Retinal pigment epithelial cell (primary cell): ENCODE data around the gene RIPPLY2.
"Not testable (repeated sequence)": the region's sequence is repeated elsewhere in the genome, so short reads cannot be mapped to it uniquely, and the experiment has no call there.

Source experiments
- DNase-seq: peaks from one replicate; pipeline ENCODE4 v3.0.0-alpha.2; 2010; ENCODE audit warnings: low read depth
- H3K4me3 ChIP-seq: 2 replicates; pipeline ENCODE4 v1.5.1; 2011; ENCODE audit warnings: mild to moderate bottlenecking, low read length, control low read depth, moderate library complexity
- TF ChIP-seq, protein P1 (sequence below): conservative IDR thresholded peaks from 2 replicates; pipeline ENCODE4 v1.5.1; 2011; ENCODE audit warnings: low read depth, low read length, control low read depth, inconsistent platforms

RIPPLY2 gene

DNA sequence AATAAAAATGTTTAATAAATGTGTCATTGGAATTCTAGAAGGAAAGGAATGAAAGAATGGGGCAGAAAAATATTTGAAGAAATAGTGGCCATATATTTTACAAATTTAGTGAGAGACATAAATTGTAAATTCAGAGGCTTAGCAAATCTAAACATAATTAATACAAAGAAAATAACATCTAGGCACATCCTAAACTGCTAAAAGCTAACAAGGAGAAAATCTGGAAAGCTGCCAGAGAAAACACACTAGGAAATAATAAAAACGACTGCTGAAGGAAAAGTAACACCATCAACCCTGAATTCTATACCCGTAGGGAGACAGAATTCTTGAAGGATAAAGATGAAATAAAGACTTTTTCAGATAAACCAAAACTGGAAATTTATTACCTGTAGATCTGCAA lies 30.1 kb downstream of the RIPPLY2 start:
- no peak for DNase-seq
- H3K4me3 ChIP-seq: no peak overlapping the region
- TF ChIP-seq, protein P1, sequence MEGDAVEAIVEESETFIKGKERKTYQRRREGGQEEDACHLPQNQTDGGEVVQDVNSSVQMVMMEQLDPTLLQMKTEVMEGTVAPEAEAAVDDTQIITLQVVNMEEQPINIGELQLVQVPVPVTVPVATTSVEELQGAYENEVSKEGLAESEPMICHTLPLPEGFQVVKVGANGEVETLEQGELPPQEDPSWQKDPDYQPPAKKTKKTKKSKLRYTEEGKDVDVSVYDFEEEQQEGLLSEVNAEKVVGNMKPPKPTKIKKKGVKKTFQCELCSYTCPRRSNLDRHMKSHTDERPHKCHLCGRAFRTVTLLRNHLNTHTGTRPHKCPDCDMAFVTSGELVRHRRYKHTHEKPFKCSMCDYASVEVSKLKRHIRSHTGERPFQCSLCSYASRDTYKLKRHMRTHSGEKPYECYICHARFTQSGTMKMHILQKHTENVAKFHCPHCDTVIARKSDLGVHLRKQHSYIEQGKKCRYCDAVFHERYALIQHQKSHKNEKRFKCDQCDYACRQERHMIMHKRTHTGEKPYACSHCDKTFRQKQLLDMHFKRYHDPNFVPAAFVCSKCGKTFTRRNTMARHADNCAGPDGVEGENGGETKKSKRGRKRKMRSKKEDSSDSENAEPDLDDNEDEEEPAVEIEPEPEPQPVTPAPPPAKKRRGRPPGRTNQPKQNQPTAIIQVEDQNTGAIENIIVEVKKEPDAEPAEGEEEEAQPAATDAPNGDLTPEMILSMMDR: no peak

DNA sequence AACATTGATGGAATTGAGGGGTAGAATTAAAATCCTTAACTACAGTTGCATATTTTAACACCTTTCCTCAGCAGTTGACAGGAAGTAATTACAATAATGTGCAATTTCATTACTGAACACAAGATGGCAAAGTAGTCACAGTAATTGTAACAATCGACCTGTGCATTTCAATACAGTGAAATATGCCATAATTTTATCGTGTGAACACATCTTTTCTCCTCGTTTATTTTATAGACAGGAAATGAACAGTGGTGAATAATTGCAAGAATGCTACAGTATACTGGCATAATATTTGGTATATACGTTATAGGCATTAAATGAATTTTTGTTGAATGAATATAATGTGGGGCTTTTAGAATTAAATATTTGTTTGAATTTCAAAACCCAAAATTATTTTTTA lies 31.4 kb downstream of the RIPPLY2 start:
- no peak overlapping the region for H3K4me3 ChIP-seq
- TF ChIP-seq, protein P1: peak; percentile 60
- DNase-seq: no peak

DNA sequence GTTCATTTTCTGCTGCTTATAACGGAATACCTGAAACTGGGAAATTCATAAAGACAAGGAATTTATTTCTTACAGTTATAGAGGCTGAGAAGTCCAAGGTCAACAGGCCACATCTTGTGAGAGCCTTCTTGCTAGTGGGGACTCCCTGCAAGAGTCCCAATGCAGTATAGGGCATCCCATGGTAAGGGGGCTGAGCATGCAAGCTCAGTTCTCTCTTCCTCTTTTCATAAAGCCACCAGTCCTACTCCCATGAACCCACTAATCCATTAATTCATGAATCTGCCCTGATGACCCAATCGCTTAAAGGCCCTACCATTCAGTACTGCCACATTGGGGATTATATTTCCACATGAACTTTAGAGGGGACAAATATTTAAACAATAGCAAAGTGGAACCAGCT lies 32.8 kb downstream of the RIPPLY2 start:
- TF ChIP-seq, protein P1: no peak
- H3K4me3 ChIP-seq: no peak overlapping the region
- no peak for DNase-seq

GRCh38 chr6:83889621-83890020 lies 36.5 kb downstream of the RIPPLY2 start:
- no peak overlapping the region for H3K4me3 ChIP-seq
- no peak for DNase-seq
- TF ChIP-seq, protein P1: no peak

- TF ChIP-seq, protein P1: no peak
- DNase-seq: no peak
- no peak overlapping the region for H3K4me3 ChIP-seq
These were observed 37.4 kb downstream of the RIPPLY2 start for GRCh38 chr6:83890520-83890919.

DNA sequence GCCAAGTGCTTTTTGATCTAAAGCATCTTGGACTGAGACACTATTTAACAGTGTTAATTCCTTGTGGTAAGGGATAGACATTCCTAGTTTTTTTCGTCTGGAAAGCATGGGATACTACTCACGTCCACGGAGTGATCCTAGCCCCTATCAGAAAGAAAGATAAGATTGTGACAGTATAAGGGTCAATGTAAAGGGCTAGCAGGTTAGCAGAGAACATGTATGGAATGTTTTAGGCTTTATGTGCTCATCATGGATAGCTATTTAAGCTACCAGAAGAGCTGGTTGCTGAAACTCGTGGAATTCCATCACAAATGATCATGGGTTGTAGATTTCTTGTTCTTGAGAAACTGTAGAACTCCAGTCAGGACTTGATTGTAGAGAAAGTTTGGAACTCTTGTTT lies 38.4 kb downstream of the RIPPLY2 start:
- DNase-seq: no peak
- TF ChIP-seq, protein P1: no peak
- no peak overlapping the region for H3K4me3 ChIP-seq

DNA sequence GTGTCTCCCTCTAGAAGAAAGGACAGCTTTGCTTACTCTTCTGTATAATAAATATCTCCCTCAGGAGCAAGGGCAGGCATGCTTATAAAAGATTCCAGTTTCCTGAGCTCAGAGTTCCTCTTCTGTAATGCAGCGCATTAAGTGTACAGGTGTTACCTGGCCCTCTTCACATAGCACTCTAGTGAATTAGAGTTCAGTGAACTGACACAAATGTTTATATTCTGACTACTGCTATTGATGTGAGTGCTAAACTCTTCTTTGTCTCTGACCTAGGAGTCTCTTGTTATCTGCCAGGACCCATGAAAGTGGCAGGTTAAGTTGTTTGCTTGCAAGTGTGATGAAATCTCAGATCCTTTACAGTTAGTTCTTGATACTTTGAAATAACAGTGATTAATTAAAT lies 39.9 kb downstream of the RIPPLY2 start:
- DNase-seq: no peak
- no peak overlapping the region for H3K4me3 ChIP-seq
- TF ChIP-seq, protein P1: no peak

GRCh38 chr6:83897094-83897493 lies 43.9 kb downstream of the RIPPLY2 start:
- H3K4me3 ChIP-seq, DNase-seq: not testable (repeated sequence)
